ENCODE data around the gene HOXA9.

GRCh38 chr7:27145165-27145913, 20.0 kb downstream of the HOXA9 start:
- TF ChIP-seq EZH2 (IDR thresholded peaks at IDR 0.05) = peak; percentile 89
- no peak for TF ChIP-seq CTCF (IDR thresholded peaks at IDR 0.05)
